ENCODE measurements around the gene RGS12. TPM values are rescaled to one million over a fixed set of nuclear protein-coding genes. Genes with fewer than 3 reads are reported as not detected.

Gene RGS12
- total RNA-seq, 3 donors from 2014 or later, result 16.4 to 28.9 (median 16.8) TPM

DNA sequence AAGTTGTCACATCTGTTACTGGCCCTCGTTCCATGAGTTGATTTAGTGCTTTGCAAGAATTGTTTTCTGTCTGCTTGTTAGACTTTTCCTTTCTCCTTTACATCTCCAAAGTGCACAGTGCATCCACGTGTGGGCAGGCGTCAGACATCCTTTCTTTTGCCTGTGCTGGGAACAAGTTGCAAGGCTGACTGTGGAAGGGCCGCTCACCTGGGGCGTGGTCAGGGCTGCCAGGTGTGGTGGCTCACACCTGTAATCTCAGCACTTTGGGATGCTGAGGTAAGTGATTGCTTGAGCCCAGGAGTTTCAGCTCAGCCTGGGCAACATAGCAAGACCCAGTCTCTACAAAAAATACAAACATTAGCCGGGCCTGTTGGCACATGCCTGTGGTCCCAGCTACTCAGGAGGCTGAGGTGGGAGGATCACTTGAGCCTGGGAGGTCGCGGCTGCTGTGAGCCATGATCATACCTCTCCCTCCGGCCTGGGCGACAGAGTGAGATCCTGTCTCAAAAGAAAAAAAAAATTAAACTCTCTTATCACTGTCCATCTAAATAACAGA lies 46.2 kb downstream of the RGS12 start:
- TF ChIP-seq, protein P1, sequence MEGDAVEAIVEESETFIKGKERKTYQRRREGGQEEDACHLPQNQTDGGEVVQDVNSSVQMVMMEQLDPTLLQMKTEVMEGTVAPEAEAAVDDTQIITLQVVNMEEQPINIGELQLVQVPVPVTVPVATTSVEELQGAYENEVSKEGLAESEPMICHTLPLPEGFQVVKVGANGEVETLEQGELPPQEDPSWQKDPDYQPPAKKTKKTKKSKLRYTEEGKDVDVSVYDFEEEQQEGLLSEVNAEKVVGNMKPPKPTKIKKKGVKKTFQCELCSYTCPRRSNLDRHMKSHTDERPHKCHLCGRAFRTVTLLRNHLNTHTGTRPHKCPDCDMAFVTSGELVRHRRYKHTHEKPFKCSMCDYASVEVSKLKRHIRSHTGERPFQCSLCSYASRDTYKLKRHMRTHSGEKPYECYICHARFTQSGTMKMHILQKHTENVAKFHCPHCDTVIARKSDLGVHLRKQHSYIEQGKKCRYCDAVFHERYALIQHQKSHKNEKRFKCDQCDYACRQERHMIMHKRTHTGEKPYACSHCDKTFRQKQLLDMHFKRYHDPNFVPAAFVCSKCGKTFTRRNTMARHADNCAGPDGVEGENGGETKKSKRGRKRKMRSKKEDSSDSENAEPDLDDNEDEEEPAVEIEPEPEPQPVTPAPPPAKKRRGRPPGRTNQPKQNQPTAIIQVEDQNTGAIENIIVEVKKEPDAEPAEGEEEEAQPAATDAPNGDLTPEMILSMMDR (IDR thresholded peaks at IDR 0.05), result no peak
- Histone ChIP-seq H3K4me3 (no peak overlapping the region), H3K9me3 (no peaks in the 10 kb centered on the region), H3K36me3 (ENCODE audit: low read depth) (no peaks in the 10 kb centered on the region), H3K4me1 (ENCODE audit: low read depth) (peaks cover 2% of the 10 kb centered on the region)
- ATAC-seq (no peak), DNase-seq (no peak)
- intact Hi-C loops (cut with DNase I, micrococcal nuclease), result no loop called here

DNA sequence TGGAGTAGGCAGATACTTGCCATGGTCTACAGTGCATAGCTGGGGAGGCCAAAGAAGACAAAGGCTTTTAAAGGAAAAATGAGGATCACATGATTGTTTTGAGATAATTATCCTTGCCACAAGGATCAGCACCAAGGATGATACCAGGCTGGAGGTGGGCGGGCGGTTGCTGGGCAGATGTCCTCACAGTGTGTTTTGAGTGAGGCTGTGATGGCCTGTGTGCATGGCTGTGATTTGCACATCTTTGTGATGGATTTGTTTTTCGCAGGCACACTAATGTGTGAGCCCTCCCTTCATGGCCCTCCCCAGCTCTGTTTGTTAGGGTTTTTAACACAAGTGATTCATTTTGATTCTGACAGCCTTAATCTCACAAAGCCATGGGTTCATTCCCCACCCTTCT lies 46.8 kb downstream of the RGS12 start:
- no peak for ATAC-seq
- H3K4me1 ChIP-seq (ENCODE audit: low read depth), result peaks cover 2% of the 10 kb centered on the region
- intact Hi-C loops (cut with DNase I, micrococcal nuclease), result no loop called here
- H3K36me3 ChIP-seq (ENCODE audit: low read depth), result no peaks in the 10 kb centered on the region
- no peaks in the 10 kb centered on the region for H3K9me3 ChIP-seq
- no peak for DNase-seq
- TF ChIP-seq, protein P1 (IDR thresholded peaks at IDR 0.05), result no peak
- H3K4me3 ChIP-seq, result no peak overlapping the region

DNA sequence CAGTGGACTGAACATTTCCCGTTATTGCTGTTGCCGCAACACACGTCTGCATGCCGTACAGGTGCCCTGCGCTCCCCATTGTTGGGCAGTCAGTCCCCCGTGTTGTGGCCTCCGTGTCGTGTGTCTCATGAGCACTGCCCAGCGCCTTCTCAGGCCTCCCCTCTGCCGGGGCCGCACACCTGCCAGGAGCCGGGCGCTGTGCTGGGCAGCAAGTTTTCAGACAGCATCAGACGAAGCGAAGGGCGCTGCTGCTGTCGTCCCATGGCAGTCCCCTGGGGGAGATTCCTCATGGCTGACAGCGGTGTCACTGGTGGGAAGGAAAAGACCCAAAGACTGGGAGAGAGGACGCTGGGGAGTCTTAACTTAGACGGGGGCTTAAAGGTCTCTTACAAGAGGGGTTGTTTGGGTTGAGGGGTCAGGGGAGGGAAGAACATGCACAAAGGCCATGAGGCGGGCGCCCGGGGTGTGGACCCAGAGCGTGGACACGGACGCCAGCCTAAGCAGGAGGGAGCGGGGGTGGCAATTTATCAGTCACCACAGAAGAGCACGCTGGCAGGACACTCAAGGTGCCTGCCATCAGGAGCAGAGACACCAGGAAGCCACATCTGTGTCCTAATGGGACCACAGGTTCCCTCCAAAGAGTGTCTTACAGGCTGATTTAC lies 47.3 kb downstream of the RGS12 start:
- no peaks in the 10 kb centered on the region for H3K36me3 ChIP-seq (ENCODE audit: low read depth)
- no peak overlapping the region for H3K4me3 ChIP-seq
- peaks cover 2% of the 10 kb centered on the region for H3K4me1 ChIP-seq (ENCODE audit: low read depth)
- TF ChIP-seq, protein P1 (IDR thresholded peaks at IDR 0.05), result no peak
- no peak for DNase-seq
- ATAC-seq, result no peak
- no peaks in the 10 kb centered on the region for H3K9me3 ChIP-seq
- intact Hi-C loops (cut with DNase I, micrococcal nuclease), result no loop called here

DNA sequence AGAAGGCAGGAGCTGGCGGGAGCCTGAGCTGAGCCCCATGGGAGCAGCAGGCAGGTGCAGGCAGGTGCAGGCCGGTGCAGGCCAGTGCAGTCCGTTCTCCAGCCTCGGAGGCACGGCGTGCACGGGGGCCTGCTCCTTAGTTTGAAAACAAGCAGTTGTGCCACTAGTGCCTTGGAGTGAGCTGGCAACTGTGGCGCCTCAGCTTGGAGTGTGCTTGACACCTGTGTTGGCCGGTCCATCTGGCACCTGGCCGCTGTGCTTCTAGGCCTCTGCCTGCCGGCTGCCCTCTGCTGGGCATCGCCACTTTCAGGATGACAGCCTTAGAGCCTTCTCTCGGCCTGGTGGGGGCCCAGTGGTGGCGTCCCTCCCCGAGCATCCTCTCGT lies 47.9 kb downstream of the RGS12 start:
- Histone ChIP-seq H3K36me3 (ENCODE audit: low read depth) (no peaks in the 10 kb centered on the region), H3K9me3 (no peaks in the 10 kb centered on the region), H3K4me1 (ENCODE audit: low read depth) (peaks cover 2% of the 10 kb centered on the region), H3K4me3 (no peak overlapping the region)
- DNase-seq (no peak), ATAC-seq (peak; percentile 29)
- intact Hi-C loops (cut with DNase I, micrococcal nuclease), result no loop called here
- TF ChIP-seq, protein P1 (IDR thresholded peaks at IDR 0.05), result no peak

DNA sequence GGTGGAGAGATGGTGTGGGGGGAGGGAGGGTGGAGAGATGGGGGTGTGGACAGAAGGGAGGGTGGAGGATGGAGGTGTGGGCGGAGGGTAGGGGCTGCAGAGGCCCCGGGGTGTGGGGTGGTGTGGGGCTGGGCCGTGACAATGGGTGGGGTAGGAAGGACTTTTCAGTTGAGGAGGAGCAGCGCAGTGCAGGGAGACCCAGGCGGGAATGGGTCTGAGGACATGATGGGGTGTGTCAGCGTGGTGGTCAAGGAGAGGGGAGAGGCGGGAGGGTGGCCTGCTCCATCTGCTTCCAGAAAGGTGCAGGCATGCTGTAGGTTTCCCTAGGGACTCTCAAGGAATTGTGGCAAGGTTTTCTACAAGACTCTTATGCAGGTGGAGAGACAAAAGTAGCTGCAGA lies 48.9 kb downstream of the RGS12 start:
- peaks cover 2% of the 10 kb centered on the region for H3K4me1 ChIP-seq (ENCODE audit: low read depth)
- no peak for DNase-seq
- H3K9me3 ChIP-seq, result no peaks in the 10 kb centered on the region
- ATAC-seq, result no peak
- H3K36me3 ChIP-seq (ENCODE audit: low read depth), result no peaks in the 10 kb centered on the region
- intact Hi-C loops (cut with DNase I, micrococcal nuclease), result no loop called here
- TF ChIP-seq, protein P1 (IDR thresholded peaks at IDR 0.05), result no peak
- H3K4me3 ChIP-seq, result no peak overlapping the region

All from mucosa of descending colon (tissue), 3 donors.